Stimulated activated CD4-positive, alpha-beta T cell treated with anti-CD3 and anti-CD28 coated beads, Interleukin-12 subunit alpha, Interleukin-12 subunit beta, amount 100 ng/mL, for 24 hours (primary cell): ENCODE data around the gene CMTR1.

ENCODE experiments used
- DNase-seq, 2 experiments: peaks; one replicate each; pipeline ENCODE4 v3.0.0-alpha.2; 2020; ENCODE audit warnings: low read depth in 2 of 2

Gene CMTR1

DNA sequence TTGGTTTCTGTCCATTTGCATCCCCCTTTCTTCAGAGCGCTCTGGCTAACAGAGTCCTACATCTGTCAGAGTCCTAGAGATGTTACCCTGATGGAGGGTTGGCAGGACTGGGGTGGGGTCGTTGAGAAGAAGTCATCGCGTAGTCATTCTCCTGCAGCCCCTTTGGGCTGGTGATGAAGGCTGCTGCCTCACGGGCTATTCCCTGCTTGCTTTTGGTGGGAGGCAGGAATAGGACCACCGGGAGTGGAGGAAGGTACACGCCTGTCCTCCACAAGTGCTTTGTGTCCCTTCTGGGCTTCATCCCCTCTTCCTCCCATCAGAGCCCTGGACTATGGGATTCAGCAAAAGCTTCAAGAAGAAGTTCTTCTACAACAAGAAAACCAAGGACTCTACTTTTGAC is 45.8 kb downstream of the CMTR1 start:
- DNase-seq, result no peak

DNA sequence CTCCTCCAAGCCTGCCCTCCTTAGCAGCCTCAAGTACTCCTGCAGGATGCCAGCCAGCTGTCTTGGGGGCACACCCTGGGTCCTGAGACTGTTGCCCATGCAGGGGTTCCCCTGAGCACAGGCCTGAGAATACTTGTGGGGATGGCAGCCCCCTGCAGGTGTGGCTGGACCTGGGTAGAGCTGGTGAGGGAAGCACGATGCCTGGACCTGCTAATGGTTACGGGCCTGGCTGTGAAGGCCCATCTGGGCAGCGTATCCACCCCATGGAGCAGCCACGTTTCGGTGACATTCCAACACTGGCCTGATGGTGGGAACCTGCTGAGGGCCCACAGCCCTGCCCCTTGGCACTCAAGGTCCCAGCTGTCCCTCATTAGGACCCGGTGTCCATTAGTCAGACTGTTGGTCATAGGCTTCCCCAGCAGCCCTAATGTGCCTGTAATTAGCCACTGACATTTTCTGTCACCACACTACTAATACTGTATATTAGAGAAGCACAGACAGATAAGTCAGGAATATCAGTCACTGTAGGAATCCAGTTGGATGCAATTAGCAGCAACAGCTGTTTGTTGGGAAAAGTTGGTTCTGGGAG is 46.3 kb downstream of the CMTR1 start:
- DNase-seq, result no peak

DNA sequence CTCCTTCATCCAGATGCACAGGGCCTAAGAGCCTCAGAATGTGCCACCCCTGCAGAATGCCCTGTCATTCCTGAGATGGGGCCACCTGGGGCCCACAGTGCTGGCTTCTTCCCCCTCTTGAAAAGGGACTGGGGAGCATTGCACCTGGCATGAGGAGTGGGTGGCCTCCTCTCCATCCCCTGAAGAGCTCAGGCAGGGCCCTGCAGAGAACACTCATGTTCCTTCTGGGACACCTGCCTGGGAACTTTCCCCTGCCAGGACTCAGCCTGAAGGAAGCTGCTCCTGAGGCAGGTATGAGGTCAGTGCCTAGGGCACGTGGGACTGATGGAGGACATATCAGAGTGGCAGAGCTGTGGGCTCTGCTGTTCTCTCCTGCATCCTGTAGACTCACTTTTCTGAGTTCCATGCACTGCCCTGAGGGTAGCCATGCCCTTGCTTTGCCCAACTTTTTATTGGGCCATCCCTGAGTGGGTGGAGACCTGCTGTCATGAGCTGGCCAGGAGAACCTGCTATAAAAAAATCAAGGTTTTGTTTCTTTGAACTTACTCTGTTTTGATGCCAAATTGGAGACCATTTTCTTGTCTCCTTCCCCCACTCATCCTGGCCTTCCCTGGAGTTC is 47.2 kb downstream of the CMTR1 start:
- no peak for DNase-seq

DNA sequence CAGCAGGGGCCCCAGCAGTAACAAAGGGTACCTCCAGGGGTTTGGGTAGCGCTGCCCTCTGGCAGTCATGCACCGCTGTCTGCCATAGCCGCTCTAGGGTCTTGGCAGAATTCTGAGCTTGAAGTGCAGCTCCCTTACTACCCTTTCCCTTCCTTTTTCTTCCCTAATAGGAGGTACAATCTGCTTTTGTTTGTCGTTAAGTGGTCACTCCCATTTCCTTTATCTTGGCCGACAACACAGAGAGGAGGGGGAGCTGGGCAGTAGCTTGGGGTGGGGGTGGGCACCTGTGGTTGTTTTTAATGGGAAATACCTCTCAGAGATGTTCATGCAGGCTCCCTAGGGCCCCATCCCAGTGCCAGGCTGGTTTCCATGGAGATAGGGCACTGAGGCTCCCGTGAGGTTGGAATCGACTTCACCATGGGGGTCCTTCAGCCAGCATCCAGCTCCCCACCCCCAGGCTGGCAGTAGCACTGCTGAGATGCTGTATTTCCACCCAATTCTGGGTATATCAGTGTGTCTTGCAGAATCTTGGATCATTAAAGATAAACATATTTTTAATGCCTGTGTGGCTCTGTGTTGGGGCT is 48.0 kb downstream of the CMTR1 start:
- DNase-seq, result no peak

DNA sequence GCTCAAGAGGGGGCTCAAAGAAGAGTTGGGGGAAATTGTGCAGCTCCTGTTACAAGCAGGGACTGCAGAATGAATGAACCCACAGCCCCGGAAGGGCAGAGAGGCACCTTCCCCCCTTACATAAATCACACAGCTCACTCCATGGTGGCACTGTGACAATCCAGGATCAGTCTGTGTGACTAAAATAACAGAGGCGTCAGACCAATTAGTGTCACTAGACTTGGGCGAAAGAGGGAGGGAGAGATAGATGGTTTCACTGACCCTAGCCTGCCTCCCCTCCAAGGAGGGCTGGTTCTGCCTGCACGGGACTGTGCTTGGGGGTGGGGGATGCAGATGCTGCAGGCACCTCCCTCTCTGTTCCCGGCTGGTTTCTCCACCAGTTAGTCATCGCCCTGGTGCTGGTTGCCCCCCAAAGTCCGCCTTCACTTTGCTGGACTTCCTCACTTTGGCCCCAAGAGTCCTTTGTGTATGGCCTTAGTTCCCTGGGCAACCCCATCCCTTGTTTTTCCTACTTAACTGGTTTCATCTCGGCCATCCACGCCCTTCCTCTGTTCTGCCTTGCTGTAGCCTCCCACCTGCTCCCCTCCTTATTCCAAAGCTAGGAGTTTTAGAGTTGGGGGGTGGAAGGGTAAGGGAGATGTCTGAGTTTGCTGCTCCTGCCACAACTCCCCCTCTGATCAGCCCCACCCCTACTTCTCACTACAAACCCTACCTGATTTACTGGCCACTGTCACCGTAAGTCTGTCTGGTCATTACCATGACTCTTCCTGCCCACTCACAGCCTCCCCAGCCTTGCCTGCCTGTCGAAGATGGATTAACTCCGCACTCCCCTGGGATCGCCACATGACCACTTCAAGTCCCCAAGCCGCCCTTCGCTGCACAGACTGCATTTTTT is 48.9 kb downstream of the CMTR1 start:
- DNase-seq, result no peak

DNA sequence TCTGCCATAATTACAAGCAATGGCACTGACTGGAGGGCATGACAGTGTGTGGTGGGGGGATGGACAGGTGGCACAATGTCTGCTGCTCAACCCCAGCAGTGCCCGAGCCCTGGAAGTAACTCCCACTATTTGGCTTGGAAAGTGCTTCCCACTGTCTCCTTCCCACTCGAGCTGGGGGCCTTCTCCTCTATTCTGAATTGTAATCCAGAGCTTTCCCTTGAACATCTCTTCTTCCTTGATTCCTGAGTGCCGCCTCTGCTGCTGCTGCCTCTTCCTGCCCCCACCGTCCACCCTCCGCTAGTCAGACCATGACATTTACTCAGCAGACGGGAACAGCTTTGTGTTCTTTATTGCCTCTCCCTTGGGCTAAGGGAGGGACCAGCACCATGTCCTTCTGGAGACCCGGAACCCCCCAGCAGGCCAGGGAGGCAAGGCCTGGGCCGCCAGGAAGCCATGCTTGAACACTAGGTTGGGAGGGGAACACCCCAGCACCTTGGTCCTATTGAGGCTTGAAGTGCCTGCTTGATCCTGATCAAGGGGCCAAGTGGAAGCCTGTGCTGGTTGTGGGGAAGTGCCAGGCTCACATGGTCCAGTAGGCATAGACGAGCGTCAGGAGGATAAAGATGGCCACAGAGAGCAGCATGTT is 49.7 kb downstream of the CMTR1 start:
- DNase-seq, result no peak

DNA sequence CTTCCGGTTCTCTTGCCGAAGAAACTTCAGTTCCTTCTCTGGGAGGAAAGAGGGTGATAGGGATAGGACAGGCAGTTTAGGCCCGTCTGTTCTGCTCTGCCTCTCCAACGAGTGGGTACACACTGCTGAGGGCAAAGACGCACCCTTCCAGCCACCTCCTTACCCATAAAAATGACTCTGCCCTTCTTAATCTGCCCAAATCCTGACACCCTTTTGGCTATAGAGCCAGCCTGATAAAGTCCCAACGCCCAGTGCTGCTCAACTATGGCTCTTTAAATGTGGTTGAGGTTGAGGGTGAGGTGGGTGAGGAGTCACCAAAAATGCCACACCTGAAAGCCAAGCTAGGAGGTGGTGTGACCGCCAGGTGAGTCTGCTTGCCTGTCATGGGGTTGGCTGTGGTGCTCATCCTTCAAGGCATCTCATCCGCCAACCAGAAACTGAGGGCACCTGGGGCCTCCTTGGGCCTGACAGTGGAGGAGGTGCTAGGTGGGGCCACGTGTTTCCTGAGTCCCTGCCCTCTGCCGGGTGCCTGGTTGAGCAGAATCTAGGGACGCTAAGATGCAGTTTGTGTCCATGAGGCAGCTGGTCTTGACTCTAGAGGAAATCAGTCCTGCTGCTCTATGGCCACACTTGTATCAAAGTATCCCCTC is 50.4 kb downstream of the CMTR1 start:
- no peak for DNase-seq

DNA sequence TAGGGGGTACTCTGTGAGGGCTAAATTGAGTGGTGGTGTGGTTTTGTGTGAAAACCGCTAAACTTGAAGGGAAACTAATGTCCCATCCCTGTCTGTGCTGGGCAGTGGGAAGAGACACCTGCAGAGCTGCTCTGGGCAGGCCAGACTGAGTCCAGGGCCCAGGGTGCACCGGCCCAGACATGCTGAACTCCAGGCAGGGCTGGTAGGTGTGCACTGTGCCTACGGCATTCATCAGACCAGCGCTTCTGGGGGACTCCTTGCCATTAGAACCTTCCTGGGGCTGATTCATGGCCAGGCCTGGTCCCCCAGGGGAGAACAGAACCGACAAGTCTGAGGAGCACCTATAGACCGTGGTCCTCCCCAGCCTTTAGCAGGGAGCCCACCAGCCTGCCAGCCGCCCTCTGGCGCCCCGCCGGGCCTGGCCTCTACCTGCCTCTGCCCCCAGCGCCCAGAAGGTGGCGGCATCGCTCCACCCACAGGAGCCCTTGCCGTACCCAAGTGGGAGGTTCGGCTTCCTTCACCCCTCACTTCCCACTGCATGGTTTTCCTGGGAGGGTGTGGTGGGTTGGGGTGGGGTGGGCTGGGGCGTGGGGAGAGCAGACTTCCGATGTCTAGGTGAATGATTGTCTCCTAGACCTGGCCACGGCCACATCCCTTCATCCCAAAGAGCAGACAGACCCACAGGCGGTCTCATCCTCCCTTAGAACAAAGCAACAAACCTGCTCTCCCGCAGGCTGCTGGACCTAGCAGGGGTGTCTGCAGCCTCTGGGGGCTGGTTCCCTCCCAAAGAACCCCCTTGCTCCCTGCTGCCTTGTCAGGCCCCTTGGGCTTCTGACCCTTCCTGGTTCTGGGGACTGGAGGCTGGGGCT is 51.1 kb downstream of the CMTR1 start:
- peak; percentile 66 for DNase-seq

DNA sequence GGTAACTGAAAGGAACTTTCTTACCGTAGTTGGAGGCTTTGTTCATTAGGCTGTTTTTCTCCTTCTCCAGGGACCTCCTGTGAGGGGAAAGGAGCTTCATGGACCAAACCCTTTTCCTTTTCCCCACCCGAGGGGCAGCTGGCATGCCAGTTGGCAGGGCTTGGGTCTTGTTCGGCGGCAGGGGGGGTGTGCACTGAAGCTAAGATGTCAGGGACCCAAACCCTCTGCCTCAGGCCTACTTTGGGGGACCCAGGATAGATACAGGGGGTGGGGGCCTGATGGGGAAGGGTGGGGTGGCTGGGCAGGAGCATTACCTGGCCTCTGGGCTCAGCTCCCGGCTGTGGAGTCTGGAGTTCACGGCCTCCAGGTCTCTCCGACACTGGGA is 51.8 kb downstream of the CMTR1 start:
- DNase-seq, result no peak

DNA sequence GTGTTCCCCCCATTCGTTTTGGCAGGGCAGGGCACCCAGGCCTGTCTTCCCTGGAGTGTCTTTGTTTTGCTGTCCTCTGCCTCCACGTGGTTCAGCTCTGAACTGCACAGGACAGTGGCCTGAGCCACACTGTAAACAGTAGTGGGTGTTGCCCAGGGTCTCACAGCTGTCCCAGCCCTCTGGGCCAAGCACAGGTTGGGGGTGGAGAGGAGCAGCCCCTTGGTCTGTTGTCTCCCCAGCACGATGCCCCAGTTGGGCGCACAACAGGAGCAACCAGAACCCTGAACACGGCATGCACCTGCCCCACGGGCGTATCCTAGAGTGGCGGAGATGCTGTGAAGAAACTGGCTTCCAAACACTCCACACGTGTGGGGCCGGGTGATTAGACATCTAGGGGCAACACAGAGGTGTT is 52.3 kb downstream of the CMTR1 start:
- DNase-seq, result no peak

DNA sequence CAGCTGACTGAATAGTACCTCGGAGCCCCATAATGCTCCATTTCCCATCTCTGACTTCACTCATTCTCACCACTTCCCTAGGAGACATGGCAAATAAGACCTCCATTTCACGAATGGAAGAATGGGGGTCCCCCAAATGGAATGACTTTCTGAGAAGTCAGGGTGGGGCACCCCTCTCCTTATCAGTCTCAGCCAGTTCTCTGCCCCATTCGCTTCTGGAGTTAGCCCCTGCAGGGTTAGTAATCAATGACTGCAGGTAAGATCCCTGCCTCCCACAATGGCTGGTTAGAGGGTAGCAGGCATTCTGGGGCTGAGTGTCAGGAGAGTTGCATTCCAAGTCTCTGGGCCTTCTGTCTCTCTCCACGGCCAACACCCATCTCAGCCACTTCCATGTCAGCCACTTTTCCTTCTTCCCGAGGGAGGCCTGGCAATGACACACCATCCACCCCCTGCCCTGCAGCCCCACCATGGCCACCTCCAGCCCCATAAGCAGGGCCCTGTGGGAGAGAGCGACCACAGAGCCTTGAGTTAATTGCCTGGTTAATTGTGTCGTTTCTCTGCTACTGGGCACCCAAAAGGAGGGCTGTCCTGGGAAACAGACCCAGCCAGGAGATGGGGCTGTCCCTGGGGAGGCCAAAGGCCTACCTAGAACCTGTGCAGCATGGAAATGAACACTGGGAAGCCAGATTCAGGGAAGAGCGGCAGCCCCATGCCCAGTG is 53.3 kb downstream of the CMTR1 start:
- no peak for DNase-seq

DNA sequence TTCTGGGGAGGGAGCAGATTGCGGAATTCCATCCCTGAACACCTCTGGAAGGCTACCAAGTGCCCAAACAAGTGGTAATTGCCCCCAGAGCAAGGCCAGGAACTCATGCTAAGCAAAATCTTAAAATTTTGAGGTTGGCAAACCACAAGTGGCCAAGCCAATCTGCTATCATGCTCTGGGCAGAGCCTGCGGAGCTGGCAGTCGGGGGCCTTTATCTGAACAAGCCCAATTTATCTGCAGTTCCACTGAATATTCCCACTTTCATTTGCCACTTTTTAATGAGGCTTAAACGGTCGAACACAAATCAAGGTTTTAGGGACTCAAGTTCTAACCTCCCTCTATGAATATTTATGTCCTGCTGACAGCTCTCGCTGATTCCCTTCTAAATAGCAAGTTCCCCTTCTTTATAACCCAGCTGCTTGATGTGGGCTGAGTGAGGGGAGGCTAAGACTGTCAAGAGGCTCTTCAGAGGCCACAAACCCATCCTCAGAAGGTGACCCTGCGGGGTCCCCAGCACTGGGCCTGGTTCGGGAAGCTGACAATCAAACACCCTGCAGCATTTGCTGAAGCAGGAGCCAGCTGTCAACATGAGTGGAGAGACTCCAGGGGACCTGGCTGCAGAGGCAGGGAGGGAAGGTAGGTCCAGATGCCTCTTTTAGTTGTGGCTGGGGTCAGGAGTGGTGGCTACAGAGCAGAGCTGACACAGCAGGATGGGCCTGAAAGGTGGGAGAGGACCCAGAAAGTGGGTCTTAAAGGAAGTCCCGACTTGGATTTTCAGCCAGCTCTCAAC is 54.8 kb downstream of the CMTR1 start:
- no peak for DNase-seq

DNA sequence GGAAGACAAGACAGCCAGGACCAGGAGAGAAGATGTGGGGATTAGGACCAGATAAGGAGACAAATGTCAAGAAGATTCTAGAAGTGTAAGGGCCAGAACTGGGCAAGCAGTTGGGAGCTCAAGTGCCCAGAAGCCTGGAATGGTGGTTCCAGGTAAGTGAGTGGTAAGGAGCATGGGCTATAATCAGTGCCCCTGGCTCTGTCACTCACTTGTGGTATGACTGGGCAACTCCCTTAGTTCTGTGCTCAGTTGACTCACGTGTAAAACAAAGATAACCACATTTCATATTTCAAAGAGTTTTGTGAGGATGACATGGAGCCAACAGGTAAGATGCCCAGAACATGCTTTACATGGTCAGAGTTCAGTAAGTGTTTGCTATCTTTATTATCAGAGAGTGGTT is 55.5 kb downstream of the CMTR1 start:
- no peak for DNase-seq

DNA sequence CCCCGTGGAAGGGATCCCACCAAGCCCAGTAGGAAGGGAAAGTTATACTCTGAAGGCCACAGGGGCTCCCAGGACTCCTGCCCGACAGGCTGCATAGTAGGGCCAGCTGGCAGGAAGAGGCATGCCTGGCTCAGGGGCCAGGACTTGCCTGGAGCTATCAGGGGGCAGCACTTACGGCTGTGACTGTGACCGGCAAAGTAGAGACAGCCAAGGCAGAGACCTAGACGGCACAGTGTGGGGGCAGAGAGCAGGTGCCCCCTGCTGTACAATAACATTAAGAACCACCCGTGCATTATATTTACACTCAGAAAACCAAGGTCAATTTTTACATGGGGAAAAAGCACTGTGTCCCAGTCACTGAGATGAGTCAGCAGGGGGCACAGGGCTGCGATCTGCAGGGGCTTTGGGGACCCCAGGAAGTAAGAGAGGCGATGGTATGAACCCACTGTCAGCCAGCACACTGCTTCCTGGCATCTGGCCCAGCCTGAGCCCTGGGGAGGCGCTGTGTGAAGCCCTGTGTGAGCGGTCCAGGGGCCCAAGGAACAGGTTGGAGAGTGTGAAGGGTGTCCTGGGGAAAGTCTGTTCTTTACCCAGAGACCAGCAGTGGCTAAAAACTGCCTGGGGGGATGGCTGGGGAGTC is 56.8 kb downstream of the CMTR1 start:
- DNase-seq, result no peak

DNA sequence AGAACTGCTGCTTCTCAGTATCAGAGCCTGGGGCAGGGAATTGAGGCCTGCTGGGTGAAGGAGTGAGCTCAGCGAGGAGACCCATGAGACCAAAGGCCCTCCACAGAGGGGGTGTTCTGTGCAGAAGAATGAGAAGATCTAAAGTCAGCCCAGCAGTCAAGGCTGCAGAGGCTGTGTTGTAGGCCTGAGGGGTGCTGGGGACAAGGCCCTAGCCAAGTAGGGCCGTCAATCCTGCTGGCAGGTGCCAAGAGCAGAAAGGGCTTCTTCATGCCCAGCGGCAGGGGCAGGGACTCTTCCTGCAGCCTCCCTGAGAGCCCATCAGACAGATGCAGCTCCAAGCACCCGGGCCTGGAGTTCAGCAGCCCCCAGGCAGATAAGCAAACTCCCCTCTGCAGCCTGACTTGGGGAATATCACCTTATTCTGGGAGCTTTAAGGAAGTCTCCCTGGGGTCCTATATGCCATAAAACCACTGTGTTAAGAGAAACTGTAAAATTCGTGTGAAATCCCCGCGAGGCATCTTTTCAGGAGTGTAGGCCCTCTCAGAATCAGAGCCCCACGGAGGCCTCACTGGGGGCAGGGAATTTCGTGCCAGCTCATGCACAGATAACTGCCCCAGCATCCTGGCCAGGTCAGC is 57.6 kb downstream of the CMTR1 start:
- no peak for DNase-seq

DNA sequence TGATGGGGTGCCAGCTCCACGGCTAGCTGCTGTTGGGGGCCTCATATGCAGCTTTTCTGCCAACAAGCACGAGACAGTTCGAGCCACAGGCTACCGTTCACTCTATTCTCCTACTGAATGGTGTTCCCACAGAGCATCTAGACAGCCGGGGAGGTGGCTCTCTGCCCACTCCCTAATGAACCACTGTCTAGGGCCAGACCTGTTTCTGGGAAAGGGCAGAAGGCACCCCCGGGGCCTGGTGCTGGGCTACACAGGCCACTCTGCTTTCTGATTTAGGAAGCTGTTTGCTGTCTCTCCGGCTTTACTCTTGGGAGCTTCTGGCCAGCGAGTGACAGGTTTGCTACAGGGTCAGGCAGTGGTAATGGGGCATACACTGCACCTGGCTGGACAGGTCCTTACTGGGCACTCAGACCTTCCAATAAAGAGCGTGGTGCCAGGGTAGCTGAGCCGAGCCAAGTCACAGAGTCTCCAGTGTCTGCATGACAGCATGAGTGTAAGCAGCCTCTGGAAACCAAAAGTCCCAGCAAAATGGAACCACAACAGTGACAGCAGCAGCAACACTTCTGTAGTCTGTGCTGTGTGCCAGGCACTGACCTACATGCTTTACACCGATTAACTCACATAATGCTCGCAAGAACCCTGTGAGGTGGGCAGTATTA is 58.3 kb downstream of the CMTR1 start:
- DNase-seq, result no peak

DNA sequence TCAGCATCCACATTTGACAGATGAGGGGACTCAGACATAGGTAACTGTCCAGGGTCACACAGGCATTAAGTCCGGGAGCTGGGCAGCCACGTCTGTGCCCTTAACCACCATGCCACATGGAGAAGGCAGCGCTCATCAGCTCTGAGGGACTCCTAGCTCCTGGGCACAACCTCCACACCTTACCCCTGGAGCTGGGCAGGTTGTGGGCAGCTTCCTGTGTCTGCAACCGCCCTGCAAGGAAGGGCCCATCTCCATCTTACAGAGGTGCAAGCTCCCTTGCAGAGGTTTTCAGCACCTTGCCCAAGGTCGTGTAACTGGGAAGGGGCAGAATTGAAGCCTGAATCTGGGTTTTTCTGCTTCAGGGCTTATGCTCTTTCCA is 58.8 kb downstream of the CMTR1 start:
- DNase-seq, result no peak
